Omental fat pad (tissue), 4 donors: ENCODE measurements around the gene DBN1. TPM values are rescaled to one million over a fixed set of nuclear protein-coding genes. Genes with fewer than 3 reads are reported as not detected.

Experiments used
- ATAC-seq: fragments of 150-250 bp; one replicate; pipeline ENCODE4 v1.9.1; 2016; ENCODE audit warnings: mild to moderate bottlenecking, moderate library complexity; ENCODE audit not compliant: low FRiP score
- DNase-seq: peaks from one replicate; pipeline ENCODE4 v3.0.0-alpha.2; 2019; ENCODE audit warnings: low spot score
- CTCF ChIP-seq, 3 donors: fragments of 450-650 bp; IDR thresholded peaks; one replicate each; pipeline ENCODE4 v1.5.1; 2016 to 2017; ENCODE audit warnings: antibody characterized with exemption in 3 of 3, mild to moderate bottlenecking in 3 of 3, moderate library complexity in 2 of 3
- total RNA-seq, 4 donors: library from RNA; depleted of rRNA; stranded (reverse); fragments of >200 nt; gene quantifications; one replicate each; pipeline ENCODE4 v1.1.0, GENCODE V29; 2016

The DBN1 gene
- total RNA-seq, 4 donors from 2014 or later, result 33.5 to 78.5 (median 38.3) TPM

GRCh38 chr5:177483994-177484901 is 10.8 kb upstream of the DBN1 start:
- no peak for TF ChIP-seq CTCF (IDR thresholded peaks at IDR 0.05)
- DNase-seq (no peak), ATAC-seq (no peak)

- TF ChIP-seq CTCF (IDR thresholded peaks at IDR 0.05), result no peak
- no peak for DNase-seq
- ATAC-seq, result no peak
Observed at GRCh38 chr5:177483042-177483441, 9.6 kb upstream of the DBN1 start.

DNA sequence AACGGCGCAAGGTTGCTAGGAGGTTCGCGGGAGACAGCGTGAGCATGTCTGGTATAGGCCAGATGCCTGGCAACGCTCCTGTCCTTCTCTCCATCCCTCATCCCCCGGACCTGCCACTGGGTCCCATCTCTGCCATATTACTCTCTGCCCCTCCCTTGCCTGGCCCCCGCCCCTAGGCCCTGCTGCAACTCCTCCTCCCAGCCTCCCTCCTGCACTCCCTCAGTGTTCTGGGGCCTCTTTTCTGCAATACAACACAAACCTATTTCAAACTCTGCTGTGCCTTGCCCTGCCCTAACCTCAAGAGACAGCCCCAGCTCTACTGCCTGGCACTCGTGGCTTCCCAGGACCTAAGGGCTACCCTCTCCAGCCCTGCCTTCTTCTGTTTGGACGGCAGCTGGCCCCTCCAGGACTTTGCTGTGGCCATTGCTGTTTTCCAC is 8.9 kb upstream of the DBN1 start:
- no peak for TF ChIP-seq CTCF (IDR thresholded peaks at IDR 0.05)
- no peak for DNase-seq

DNA sequence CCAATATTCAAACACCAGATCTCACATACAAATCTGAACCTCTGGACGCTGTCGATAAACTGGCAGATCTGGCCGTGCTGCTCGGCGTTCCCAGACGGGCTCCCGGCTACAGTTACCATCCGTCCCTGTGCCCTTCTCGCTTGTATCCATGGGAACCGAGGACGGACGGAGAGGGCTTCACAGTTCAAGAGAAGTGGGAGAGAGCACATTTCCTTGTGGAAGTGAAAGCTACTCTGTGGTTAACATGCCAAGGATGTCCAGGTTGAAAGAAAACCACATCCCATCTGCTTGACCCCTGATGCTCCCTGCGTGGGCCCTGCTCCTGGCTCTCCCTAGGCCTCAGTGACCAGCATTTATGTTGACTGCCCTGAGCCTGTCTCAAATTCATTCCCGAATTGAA is 6.3 kb upstream of the DBN1 start:
- no peak for TF ChIP-seq CTCF (IDR thresholded peaks at IDR 0.05)
- ATAC-seq, result peak; percentile 24
- DNase-seq, result no peak

More for the DNA sequence above, 8.9 kb upstream of the DBN1 start:
- ATAC-seq, result no peak

DNA sequence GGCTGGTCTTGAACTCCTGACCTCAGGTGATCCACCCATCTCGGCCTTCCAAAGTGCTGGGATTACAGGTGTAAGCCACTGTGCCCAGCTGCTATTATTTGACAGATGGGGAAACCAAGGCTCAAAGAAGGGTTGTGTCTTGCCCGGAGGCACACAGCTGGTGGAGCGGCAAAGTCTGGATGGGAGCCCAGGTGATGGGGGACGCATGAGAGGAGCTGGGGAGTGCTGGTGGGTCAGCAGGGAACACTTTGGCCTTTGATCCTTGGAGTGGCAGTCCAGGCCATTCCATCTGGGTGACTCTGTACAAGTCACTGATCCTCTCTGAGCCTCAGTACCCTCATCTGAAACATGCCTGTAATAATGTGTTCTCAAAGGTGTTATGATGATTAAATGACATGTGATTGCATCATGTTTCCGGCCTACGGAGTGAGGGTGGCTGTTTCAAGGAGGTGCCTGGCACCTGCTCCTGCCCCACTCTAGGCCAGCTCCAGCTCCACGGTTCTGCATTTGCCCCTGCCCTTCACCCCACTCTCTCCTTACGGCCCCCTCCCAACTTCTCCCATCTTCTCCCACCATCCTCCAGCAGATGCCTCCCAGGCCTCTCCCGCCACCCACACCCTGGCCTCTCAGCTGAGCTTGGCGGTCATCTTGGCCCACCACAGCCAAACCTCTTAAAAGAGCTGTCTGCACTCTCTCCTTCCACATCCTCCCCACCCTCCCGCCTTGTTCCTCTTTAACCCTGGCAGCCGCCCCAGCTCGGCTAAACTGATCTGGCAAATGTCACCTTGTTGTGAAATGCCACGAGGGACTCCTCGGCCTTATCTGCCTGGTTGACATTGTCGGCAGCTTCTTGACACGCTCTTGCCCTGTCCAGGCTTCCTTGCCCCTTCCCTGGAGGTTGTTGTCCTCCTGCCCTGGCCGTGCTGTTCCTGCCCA is 5.5 kb upstream of the DBN1 start:
- no peak for TF ChIP-seq CTCF (IDR thresholded peaks at IDR 0.05)
- peak; percentile 38 for ATAC-seq
- DNase-seq, result no peak

DNA sequence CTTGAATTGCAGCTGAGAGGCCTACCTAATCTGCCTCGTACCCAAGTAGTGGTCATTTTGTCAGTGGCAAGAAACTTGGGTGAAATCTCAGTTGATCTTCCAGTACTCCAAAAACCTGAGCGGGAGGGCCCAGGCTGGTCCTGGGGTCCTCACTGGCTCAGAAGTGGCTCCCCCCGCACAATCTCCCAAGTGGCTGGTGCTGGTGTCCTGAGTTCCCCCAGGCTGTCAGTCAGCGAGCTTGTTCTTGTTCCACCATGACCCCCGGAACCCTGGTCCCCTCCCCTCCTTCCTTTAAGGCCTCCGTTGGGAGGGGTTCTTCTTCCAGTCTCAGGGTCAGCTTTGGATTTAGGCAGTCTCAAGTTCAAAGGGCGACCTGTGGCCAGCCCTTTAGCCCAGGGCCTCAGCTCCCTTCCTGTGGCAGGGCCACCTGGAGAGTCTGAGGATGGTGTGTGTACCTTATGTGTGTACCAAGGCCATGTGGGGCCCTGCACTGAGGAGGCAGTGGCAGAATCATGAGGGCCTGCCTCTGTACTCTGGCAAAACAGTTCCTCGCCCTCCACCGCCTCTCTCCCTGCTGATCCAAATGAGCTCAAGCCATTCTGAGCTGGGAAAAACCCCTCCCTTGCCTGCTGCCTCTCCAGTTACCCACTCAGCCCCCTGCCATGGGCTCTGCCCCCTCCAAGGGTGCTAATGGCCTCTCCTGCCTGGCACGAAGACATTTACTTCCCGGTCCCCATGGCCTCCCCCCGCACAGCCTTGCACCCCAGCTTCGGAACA is 4.5 kb upstream of the DBN1 start:
- ATAC-seq, result no peak
- no peak for TF ChIP-seq CTCF (IDR thresholded peaks at IDR 0.05)
- DNase-seq, result no peak
